GM23248 (cell line): ENCODE results near the gene HS6ST1.

Experiments used
- EZH2 ChIP-seq: fragments of 200-600 bp; sonication (generic); IDR thresholded peaks from 2 replicates; pipeline ENCODE4 v1.6.1; 2018; ENCODE audit warnings: antibody characterized with exemption, mild to moderate bottlenecking; ENCODE audit not compliant: insufficient read depth, poor library complexity, severe bottlenecking
- EZH2phosphoT487 ChIP-seq: fragments of 200-600 bp; sonication (generic); IDR thresholded peaks from 2 replicates; pipeline ENCODE4 v1.6.1; 2018; ENCODE audit warnings: antibody characterized with exemption, moderate library complexity, mild to moderate bottlenecking, low read depth; ENCODE audit not compliant: insufficient read depth

GRCh38 chr2:128269990-128270671 is 48.5 kb downstream of the HS6ST1 start:
- TF ChIP-seq EZH2 (no peak), EZH2phosphoT487 (no peak)
